Activated CD4-positive, alpha-beta T cell treated with anti-CD3 and anti-CD28 coated beads, Interleukin-2, amount 50 U/mL, for 16 hours (primary cell): ENCODE results near the gene CEP112.

Experiments
- DNase-seq: peaks from one replicate; pipeline ENCODE4 v3.0.0-alpha.2; 2020

The CEP112 gene

DNA sequence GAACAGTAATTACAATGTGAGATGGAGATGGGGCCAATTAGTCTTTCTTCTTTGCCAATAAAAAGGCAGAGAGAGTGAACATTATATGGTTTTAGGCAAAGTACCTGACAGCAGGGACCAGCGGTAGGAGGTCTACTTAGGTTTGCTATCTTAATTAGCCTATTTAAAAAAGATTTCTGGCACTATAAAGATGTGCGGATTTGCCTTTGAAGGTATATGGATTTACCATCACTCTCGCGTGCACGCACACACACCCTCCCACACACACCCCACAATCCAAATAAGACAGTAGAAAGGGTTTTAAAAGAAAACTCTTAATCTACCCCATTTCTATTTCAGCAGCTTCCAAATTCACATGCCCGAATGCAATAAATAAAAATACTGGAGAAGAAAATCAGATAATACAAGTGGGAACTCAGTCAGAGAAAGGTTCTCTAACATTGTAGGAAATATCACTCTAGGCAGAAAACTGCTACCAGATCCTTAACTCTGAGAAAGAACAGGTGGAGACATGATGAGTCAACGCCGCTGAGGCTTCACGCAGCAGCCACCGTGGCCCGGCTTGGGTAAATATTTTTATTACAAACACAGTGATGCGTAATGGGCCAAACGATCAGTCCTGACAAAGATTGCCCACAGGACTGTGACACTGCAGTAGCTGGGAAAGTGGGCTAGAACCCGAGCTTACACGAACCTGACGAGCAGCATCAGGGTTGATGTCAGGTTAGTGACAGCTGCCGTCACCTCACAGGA is 563.9 kb downstream of the CEP112 start:
- DNase-seq, result no peak

DNA sequence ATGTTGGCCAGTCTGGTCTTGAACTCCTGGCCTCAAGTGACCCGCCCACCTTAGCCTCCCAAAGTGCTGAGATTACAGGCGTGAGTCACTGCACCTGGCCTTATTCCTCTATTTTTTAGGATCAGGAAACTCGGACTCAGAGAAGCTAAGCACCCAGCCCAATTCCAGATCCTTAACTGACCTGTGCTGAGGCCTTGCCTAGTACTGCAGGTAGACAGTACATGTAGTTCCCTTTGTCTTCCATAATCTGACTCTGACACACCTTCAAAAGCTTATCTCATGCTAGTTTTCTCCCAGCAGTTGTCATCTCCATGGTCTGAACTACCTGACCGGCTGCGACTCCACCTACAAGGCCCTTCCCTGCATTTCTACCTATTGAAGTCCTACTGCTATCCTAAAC is 564.8 kb downstream of the CEP112 start:
- no peak for DNase-seq

DNA sequence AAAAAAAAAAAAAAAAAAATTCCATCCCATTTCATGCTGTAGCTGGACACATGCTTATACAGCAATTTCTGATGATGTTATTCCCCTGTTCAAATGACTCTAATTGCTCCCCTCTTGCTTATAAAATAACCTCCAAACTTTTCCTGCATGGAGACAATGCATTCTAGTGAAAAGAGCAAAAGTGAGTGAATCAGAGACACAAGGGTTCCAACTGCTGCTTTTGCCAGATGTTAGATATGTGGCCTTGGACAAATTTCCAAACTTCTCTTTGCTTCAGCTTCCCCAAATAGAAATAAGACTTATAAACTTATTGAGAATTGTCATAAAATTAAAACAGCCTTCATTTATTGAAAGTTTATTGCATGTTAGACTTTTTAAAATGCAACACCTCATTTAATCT is 565.5 kb downstream of the CEP112 start:
- no peak for DNase-seq

DNA sequence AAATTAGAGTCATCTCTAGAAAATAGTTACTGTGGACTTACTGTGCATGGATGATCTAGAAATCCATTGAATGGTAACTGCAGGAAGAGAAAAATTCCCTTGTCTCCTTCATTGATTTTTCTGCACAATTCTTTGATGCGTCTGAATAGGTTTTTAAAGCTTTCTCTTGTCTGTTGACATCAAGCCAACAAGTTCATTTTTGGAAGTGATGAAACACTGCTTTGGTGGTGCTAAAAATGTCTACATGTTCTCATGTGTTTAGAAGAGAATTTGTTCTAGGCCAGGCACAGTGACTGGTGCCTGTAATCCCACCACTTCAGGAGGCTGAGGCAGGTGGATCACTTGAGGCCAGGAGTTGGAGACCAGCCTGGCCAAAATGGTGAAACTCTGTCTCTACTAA is 573.4 kb downstream of the CEP112 start:
- no peak for DNase-seq

DNA sequence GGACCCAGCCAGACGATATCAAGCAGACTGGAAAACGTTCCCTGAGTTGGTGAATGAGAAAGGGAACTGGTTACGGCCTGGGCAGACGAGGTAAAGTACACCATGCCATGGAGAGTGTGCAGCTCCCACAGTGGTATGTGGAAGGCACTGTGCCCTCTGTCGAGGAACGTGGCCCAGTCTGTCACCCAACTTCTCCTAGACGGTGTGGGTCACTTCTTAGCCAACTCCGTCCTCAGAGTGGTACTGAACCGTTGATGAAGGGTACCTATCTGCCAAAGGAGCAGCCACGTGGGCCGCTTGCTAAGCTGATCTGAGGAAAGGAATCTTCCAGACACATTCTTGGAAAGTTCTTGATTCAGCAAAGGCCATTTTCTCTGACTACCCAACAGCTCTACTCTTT is 574.4 kb downstream of the CEP112 start:
- DNase-seq, result no peak

DNA sequence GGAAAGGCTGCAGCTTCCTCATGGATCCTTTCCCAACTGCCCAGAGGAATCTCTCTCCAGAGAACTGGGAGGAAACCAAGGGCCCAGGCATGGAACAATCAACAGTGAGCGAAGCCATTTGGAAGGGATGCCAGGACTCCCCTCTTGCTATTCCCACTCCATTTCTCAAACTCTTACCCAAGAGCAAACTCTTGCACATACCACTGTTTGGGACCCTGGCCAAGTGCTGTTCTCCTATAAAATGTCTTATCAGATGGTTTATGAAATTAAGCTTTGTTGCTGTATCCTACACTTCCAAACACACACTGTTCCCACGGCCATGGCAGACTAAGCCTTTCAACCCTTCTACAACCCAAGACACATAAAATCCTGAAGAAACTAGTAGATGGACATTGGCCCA is 582.2 kb downstream of the CEP112 start:
- DNase-seq, result no peak

DNA sequence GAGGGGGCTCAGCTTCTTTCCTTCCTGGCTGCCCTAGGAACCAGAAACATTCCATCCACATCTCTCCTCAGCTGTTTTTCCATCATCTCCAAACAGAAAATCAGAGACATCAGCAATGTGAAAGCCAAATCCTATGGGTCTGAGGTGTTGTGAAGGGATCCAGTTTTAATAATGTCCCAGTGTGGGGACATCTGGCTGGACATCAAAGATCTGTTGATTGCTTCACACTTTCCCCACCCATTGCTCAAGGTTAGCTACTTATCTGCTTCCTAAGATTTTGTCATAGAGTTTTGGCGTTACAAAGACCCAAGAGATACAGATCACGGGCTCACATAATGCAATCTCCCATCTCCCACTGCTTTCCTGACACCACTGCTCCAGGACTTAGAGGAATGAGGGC is 582.6 kb downstream of the CEP112 start:
- DNase-seq, result no peak

DNA sequence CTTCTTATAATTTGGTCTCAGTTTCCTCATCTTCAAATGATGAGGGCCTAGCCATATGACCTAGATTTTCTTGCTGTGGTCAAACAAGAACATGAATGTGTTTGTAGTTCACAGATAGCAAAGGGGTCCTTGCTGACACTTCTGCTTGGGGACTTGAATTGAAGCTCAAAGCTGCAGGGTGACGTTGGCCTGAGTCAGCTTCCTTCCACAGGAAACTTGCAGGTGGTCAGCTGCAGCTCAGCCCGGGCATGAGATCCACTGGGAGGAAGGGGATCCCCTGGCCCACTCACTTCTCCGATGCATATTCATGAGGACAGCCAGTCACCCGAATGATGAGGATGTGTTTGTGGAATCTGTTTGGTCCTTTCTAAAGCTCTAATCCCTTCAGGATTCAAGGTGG is 587.9 kb downstream of the CEP112 start:
- no peak for DNase-seq

DNA sequence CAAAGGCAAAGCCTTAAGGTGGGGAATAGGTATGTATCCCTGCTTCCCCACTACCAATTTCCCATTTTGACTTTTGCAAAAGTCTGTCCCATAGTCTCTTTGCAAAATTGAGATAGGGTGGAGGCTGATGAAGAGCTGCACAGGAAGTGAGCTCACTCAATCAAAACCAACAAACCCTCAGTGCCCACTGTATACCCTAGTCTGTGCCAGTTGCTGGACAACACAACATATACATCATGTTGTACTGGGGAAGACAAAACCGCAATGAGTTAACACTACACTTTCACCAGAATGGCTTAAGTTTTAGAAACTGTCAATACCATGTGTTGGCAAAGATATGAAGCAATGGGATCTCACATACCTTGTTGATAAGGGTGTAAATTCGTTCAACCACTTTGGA is 590.1 kb downstream of the CEP112 start:
- no peak for DNase-seq

DNA sequence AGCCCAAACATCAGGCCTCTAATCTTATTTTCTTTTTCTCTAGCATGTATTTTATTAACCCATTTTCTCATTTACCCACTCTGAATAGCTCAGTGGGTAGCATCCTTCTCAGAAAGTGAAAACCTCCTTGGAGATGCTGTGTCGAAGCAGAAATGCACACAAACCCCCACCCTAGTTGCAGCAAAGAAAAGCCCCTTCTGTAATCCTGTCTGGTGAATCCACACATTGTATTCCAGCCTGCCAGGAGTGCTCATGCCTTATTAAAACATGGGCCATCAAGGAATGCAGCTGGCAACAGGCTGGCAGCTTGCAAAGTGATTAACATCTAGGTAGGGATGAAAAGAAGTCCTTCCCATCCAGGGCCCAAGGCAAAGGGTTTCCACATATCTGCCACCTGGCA is 590.8 kb downstream of the CEP112 start:
- no peak for DNase-seq

DNA sequence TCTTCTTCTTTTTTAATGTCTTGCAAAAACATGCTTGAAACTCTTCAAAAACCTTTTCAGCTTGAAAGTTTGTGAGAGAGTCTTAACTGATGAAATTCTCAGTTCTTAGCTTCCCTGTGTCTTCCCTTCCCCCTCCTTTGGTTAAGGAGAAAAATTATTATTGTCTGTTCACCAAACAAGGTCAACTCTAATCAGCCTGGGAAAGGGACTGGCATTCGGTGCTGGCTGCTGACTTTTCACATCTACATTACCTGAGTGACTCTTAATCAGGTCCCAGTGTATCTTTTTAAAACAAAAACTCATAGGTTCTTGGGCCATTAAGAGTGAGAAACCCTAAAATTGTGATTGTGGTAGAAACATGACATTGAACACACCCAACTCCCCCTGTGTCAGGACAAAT is 591.4 kb downstream of the CEP112 start:
- no peak for DNase-seq

DNA sequence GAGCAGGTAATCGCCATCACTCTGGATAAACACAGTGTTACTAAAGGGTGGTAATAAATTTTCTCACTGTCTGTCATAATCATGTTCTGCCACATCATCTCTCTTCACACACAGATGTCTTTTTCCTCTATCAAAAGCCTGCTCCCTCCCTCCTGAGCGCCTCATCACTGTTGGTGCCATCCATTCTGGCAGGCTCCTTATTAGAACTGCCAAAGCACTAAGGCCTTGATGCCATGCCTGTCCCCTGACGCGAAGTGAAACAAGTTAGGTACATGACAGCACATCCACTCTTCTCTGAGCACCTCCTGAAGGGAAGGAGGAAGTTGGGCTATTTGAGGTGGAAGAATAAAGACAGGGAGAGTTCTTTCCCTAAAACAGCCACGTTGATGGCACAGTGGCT is 592.3 kb downstream of the CEP112 start:
- no peak for DNase-seq

DNA sequence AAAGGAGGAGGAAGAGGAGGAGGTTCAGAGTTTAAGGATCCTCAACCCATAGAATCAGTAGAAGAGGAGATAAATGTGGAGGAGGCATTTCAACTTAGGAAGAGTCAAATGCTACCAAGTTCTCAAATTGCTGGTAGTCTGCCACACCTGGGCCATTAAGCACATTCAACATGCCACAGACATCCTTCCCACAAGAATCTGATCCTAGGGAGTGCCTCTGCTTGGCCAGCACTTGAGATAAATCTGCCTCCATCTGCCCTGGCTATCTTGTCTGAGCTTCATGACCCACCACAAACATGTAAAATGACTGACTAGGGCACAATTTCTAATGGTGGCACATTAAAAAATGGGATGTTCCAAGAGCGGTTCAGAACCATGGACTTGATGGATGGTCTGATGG is 593.2 kb downstream of the CEP112 start:
- DNase-seq, result no peak

DNA sequence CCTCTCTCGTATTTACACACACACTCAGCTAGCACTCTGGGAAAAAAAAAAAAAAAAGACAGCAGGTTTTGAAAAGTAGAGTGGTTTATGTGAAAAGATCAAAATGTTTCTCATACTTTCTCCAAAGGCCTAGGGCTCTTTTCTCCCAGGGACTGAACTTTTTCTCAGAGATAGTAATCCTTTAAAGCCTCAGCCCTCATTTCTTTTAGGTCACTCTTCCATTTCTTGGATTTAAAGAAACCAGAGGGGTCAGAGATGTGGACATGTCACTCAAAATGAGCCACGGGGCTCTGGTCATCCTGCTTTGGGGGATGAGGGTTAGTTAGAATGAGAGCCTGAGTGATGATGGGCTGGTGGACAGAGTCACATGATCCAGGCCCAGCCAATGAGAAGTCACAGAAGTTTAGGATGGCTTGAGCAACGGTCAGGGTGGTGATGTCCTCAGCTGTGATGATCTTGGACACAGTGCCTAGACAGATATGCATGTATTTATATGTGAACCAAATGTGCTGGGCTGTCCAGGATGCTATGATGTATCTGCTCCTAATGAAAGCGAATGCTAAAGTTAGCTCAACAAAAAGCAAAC is 596.8 kb downstream of the CEP112 start:
- DNase-seq, result no peak

DNA sequence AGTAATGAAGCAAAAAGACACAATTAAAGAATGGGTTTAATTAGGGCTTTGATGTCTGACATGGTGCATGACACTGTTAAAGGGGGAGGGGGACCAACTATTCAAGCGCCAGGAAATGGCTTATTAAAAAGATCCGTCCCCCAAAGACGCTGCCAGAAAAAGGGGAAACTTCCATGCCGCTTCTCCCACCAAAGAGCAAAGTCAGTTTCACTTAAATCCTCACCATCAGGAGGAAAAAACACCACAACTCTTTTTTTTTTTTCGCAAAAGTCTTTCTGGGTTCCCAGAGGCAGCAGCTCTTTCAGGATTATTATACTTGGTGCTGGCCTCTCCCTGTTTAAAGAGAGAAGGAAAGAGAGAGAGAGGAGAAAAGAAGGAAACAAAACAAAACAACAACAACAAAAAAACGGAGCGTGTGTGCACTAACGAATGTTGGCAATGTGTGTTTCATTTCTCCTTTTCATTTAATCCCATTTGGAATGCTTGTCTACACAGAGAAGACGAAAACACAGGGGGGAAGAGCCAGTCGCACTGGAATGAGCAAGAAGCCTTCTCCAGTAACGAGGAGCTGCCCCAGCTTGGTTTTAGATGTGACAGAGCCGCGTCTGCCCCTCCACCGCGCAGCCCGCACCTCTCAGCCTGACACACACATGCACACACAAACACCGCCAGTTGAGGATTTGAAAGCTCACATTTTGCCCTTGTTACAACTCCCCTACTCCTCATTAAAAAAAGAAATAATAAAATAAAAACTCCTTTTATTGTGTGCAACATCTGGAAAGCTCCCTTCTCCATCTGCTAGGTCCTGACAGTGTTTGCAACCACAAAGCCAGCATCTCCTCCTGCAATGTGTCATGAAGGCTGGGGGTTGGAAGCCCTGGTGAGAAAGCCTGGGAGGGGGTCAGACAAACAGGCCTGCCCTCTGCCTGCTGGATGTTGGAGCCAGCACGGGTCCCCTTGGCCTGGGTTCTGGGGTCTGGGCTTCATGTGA is 597.8 kb downstream of the CEP112 start:
- no peak for DNase-seq

DNA sequence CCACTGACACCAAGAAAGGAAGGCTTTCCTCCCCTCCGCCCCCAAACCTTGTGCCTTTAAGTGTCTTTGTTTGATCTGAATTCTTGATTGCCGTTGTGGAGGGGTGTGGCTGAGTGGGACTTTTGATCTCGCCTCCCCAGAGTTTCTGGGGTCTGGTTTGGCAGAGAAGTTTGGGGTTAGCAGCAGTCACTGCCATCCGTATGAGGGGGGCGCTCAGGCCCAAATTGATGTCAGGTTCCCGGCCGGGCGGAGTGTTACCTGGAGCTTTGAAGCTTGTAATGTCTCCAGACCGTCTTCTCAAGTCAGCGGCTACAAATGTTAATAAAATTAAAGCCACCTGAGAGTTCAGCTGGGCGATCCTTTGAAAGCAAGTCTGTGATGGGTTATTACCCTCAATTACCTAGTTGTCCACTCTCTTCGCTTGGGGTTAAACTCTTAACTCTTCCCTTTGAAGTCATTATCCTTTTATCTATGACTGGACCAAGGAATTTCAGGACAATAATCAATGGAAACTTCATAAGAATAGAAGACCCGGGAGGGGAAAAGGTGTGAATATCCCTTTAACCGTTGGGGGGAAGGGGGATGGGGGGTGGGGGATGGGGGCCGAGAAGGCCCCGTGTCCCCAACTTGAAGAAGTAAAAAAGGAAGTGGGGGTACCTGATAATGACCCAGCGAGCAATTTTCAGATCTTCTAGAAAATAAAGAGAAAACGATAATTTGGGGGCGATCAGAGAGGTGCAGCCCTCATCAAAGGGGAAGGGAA is 598.7 kb downstream of the CEP112 start:
- no peak for DNase-seq

DNA sequence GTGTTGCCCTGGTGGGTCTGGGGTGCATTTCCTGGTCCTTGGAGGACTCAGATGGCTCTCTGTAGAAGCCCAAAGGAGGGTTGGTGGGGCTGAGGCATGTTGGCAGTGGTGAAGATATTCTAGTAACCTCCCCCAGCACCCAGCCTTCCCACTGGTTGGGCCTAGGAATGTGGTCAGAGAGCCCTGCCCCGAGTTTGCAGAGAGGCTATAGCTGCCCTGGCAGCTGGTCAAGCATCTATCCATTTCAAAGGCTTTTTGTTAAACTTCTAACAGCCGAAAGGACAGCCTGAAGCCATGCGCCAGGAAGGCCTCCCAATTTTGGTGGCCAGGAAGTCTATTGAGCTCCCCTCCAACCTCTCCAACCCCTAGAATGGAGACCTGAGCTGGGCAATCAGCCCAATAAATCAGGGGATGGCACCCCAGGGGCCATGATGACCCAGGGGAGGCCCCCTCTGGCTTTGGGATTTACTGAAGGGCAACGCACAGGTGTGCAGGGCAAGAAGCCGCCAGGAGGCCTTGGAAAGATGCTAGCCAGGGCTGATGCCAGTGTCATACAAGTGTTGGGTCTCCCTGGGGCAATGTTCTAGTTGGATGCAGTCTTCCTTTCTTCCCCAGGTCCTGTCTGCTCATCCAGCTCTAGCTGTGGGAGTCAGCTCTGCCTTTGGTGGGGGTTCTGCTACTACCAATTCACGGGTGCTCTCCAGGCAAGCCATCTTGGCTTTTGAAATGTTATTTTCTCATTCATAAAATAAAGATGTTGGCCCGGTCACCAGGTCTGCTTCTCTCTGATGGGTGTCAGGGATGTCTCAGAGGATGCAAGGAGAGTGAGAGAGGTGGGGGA is 599.6 kb downstream of the CEP112 start:
- no peak for DNase-seq

DNA sequence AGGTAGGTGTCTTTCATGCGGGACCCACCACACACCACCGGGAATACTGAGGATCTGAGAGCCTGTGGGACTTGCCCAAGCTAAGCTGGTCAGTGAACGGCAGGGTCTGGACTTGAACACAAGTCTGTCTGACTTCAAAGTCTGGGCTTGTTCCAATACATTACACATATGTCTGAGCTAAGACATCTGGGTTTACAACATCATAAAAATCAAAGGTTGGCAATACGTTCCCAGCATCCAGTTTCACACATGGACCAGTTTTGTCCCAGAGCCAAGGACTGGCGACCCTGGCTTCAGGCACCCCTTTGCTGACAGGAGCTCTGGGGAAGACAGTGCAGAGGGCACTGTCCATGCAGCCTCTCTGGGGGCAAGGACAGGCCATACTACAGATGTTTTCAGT is 602.6 kb downstream of the CEP112 start:
- DNase-seq, result no peak

DNA sequence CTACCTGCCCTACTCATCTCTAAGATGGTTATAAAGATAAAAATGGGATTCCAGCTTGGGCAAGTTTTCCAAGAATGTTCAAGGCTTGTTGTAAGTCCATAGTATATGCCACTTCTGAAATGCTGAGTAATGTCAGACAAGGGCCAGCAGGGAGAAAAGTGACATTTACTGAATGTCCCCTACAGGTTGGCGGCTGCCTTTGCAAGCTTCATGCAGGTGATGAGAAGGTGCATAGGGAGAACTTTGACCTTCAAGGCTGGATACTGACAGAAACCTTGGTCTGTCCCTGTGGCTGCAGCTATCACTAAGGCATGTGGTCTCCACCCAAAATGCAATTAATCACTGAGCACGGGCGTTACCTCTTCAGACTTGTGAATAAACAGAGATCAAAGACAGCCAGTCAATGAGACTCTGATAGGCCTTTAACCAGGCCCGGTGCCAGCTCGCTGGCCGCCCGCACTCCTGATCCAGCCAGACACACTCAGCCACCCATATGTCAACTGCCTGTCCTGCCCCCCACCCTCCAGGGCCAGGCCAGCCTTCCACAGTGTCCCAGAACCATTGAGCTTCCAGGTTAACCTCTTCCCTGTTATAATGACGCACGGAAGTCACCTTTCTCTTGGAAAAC is 603.6 kb downstream of the CEP112 start:
- DNase-seq, result no peak

DNA sequence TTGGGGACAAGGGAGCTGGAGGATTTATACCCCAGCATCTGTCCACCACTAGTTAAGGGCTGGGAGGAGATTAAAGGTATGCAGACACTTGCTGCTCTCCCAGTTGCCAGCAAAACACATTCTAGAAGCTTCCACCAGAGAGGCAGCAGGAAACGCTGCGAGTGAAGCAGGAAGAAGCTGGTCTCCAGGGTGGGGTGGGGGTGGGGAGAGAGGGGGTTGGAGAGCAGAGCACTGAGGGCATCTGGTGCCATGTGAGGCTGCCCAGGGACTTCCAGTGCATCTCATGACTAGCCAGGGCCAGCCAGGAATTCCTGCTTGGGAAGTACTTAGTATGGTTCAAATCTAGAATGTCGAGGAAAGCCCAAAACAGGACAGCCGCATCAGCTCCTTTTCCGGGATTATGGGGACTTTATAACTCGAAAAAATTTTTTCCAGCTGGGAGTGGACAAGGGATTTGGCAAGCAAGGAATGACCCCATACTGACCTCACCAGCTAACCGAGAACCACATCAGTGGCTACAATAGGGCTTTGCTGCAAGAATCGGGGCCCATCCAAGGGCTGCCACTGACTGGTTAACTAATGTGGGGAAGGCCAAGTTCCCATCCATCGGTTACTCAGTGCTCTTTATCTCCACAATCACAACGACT is 604.3 kb downstream of the CEP112 start:
- DNase-seq, result no peak

DNA sequence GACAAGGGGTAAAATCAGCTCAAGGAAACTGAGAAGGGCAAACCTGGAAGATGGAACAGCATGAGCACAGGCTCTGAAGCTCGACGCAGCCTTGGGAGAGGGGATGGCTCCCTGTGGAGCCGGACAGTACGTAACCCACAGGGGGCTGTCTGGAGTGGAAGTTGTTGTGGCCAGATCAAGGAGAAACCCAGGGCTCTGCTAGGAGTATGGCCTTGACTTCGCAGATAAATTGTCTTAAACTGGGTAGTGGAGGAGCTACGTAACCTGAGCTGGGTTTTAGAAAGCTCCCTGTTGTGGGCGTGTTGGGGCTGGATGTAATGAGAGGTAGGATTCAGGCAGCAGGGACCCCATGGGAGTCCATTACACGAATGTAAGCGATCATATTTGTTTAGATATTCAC is 605.0 kb downstream of the CEP112 start:
- no peak for DNase-seq
